ENCODE results near the gene POC5. TPM values are rescaled to one million over a fixed set of nuclear protein-coding genes. Genes with fewer than 3 reads are reported as not detected.

POC5 gene
- polyA plus RNA-seq, 1 donor from 2014 or later: 14.3 TPM

GRCh38 chr5:75659791-75660450, 57.3 kb downstream of the POC5 start:
- H3K4me3 Mint-ChIP-seq: no peak overlapping the region

DNA sequence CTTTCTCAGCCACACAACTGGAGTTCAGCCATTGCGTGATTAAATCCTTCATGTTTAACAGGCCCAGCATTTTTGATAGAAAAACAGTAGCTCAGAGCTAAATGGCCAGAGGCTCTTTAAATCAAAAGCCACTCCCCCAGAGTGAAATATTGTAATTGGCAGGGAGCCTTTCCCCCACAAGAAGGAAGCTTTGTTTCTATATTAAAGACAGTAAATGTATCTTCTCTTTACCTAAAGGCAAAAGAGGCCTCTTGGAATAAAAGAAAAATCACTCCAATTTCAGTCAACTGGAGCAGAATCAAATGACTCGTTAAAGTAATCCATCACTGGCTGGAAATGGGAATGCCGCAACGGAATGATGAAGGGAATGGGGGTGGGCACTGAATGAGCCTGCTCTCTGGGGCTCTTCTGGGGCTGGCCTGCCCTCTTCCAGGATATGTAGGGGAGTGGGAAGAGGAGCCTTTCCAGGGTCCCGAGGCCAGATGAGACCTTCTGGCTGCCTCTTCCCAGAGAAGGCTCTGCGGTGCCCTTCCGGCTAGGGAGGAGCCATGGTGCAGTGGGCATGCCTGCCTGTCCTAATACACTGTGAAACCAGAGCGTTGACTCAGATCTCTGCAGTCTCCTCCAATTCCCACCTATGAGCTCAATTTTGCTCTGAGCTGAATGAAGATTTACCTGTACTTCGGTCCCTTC, 60.8 kb downstream of the POC5 start:
- Mint-ChIP-seq H3K36me3 (no peaks in the 10 kb centered on the region), H3K27ac (no peak overlapping the region), H3K9me3 (no peaks in the 10 kb centered on the region), H3K27me3 (peaks cover 3% of the 10 kb centered on the region), H3K4me3 (peak overlapping the region in 1 of 4 donors; percentile 2), H3K4me1 (peaks cover 0 to 2% (median 0%) of the 10 kb centered on the region in 3 donors)

More at GRCh38 chr5:75659791-75660450, 57.3 kb downstream of the POC5 start:
- peak overlapping the region in 1 of 3 donors; percentile 57 for H3K27ac Mint-ChIP-seq
- H3K36me3 Mint-ChIP-seq: no peaks in the 10 kb centered on the region
- H3K9me3 Mint-ChIP-seq: no peaks in the 10 kb centered on the region
- peaks cover 2% of the 10 kb centered on the region for H3K27me3 Mint-ChIP-seq
- peaks cover 0 to 2% (median 0%) of the 10 kb centered on the region in 3 donors for H3K4me1 Mint-ChIP-seq

DNA sequence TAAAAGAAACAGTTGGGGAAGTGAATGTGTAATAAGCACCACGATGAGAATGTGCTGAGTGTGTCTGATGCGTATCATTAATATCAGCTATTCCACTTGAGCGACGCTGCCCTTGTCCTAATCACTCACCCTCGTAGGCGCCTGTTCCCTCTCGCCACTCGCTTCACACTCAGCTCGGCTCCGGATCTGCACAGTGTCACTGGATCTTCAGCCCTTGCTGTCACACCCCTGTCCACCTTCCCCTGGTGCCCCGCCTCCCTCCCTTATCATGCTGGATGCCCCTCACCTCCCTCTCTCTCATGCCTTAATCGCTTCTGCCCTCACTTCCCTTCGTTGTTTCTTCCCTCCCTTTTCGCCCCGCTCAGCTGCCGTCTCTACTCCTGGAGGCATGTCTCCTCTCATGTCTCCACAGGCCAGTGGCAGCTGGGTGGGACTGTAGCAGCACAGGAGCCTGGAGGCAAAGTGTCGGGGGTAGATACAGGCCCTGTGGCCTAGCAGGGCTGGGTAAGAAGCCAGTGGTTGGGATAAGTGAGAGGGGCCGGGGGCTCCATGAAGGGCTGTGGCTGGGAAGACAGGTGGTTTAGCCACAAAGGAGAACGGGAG, 62.4 kb downstream of the POC5 start:
- H3K36me3 Mint-ChIP-seq: no peaks in the 10 kb centered on the region
- no peak overlapping the region for H3K27ac Mint-ChIP-seq
- peaks cover 3% of the 10 kb centered on the region for H3K27me3 Mint-ChIP-seq
- H3K4me1 Mint-ChIP-seq: no peaks in the 10 kb centered on the region
- no peak overlapping the region for H3K4me3 Mint-ChIP-seq
- H3K9me3 Mint-ChIP-seq: no peaks in the 10 kb centered on the region

DNA sequence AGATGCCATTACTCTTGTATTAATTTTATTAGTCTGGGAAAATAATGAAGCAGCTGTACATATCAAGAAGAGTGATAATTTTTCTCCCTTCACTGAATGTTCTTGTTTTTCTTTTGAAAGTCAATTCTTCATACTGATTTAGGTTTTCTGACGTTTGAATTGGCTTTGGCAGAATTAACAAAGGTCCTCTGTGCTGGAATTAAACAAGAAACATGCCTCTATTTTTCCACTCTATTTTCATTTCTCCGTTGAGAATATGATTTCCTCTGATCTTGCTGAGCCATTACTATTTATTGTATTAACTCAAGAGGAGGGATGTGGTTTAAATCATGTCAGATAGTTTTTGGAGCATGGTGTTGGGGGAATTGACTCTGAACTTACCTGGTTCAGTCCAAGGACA, 63.7 kb downstream of the POC5 start:
- Mint-ChIP-seq H3K4me3 (no peak overlapping the region), H3K9me3 (no peaks in the 10 kb centered on the region), H3K36me3 (no peaks in the 10 kb centered on the region), H3K27ac (no peak overlapping the region), H3K4me1 (no peaks in the 10 kb centered on the region), H3K27me3 (peaks cover 3% of the 10 kb centered on the region)

GRCh38 chr5:75651575-75652238, 65.5 kb downstream of the POC5 start:
- Mint-ChIP-seq H3K27me3 (peaks cover 1% of the 10 kb centered on the region), H3K36me3 (no peaks in the 10 kb centered on the region), H3K9me3 (peaks cover 0 to 2% (median 0%) of the 10 kb centered on the region in 3 donors), H3K4me3 (no peak overlapping the region), H3K4me1 (peaks cover 0 to 2% (median 0%) of the 10 kb centered on the region in 3 donors), H3K27ac (peak overlapping the region in 1 of 3 donors; percentile 41)

- no peaks in the 10 kb centered on the region for H3K36me3 Mint-ChIP-seq
- H3K27ac Mint-ChIP-seq: no peak overlapping the region
- H3K27me3 Mint-ChIP-seq: no peaks in the 10 kb centered on the region
- no peak overlapping the region for H3K4me3 Mint-ChIP-seq
- peaks cover 0 to 2% (median 0%) of the 10 kb centered on the region in 3 donors for H3K4me1 Mint-ChIP-seq
- peaks cover 0 to 2% (median 0%) of the 10 kb centered on the region in 3 donors for H3K9me3 Mint-ChIP-seq
Observed at GRCh38 chr5:75648712-75649111, 68.5 kb downstream of the POC5 start.

- no peak overlapping the region for H3K27ac Mint-ChIP-seq
- no peaks in the 10 kb centered on the region for H3K36me3 Mint-ChIP-seq
- H3K9me3 Mint-ChIP-seq: peaks cover 0 to 2% (median 2%) of the 10 kb centered on the region in 3 donors
- no peak overlapping the region for H3K4me3 Mint-ChIP-seq
- H3K4me1 Mint-ChIP-seq: no peaks in the 10 kb centered on the region
- H3K27me3 Mint-ChIP-seq: no peaks in the 10 kb centered on the region
Observed at GRCh38 chr5:75640826-75641225, 76.4 kb downstream of the POC5 start.

DNA sequence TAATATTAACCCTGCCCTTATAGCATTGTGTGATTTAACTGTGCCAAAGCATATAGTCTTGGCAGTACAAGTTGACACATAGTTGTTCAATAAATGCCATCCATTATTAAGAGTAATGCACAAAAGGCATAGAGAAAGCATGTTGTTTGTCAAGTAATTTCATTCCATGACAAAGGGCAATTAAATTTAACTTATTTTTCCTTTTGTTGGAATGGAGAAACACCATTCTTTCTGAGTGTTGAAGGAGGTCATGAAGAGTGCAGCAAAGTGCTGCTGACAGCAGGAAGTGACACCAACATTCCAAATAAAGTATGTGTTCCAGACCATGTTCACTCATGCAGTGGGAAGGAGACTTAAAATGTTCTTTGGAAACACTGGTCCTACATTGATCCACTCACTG, 76.8 kb downstream of the POC5 start:
- no peaks in the 10 kb centered on the region for H3K36me3 Mint-ChIP-seq
- H3K4me3 Mint-ChIP-seq: no peak overlapping the region
- H3K9me3 Mint-ChIP-seq: peaks cover 0 to 2% (median 2%) of the 10 kb centered on the region in 3 donors
- H3K4me1 Mint-ChIP-seq: no peaks in the 10 kb centered on the region
- H3K27ac Mint-ChIP-seq: no peak overlapping the region
- H3K27me3 Mint-ChIP-seq: no peaks in the 10 kb centered on the region

- H3K4me1 Mint-ChIP-seq: no peaks in the 10 kb centered on the region
- H3K27ac Mint-ChIP-seq: no peak overlapping the region
- peaks cover 0 to 2% (median 2%) of the 10 kb centered on the region in 3 donors for H3K9me3 Mint-ChIP-seq
- no peaks in the 10 kb centered on the region for H3K27me3 Mint-ChIP-seq
- H3K36me3 Mint-ChIP-seq: no peaks in the 10 kb centered on the region
- no peak overlapping the region for H3K4me3 Mint-ChIP-seq
Observed at GRCh38 chr5:75639535-75640311, 77.5 kb downstream of the POC5 start.

- Mint-ChIP-seq H3K9me3 (peaks cover 0 to 4% (median 2%) of the 10 kb centered on the region in 3 donors), H3K4me1 (no peaks in the 10 kb centered on the region), H3K27ac (no peak overlapping the region), H3K36me3 (no peaks in the 10 kb centered on the region), H3K27me3 (no peaks in the 10 kb centered on the region), H3K4me3 (no peak overlapping the region)
Observed at GRCh38 chr5:75637949-75638348, 79.3 kb downstream of the POC5 start.

DNA sequence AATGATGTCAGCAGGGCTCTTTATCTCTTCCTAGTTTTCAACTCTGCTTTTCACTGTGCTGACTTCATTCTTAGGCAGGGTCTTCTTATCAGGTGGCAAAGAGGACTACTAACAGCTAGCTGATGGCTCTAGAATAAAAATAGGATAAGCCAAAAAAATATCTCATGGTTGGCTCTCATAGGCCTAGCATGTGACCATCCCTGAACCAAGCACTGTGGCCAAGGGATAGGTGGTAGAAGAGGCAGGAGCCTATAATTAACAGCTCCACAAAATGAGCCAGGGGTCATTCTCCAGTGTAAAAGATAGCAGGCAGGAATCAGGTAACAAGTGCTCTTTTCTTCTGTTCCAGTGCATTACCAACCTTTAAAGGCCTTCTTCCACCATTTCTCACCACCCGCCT, 84.9 kb downstream of the POC5 start:
- Mint-ChIP-seq H3K27me3 (no peaks in the 10 kb centered on the region), H3K4me3 (no peak overlapping the region), H3K36me3 (no peaks in the 10 kb centered on the region), H3K9me3 (peaks cover 0 to 2% (median 2%) of the 10 kb centered on the region in 3 donors), H3K4me1 (no peaks in the 10 kb centered on the region), H3K27ac (no peak overlapping the region)

GRCh38 chr5:75630875-75631274, 86.4 kb downstream of the POC5 start:
- no peaks in the 10 kb centered on the region for H3K36me3 Mint-ChIP-seq
- no peak overlapping the region for H3K4me3 Mint-ChIP-seq
- peaks cover 0 to 2% (median 0%) of the 10 kb centered on the region in 3 donors for H3K9me3 Mint-ChIP-seq
- no peaks in the 10 kb centered on the region for H3K27me3 Mint-ChIP-seq
- H3K27ac Mint-ChIP-seq: no peak overlapping the region
- no peaks in the 10 kb centered on the region for H3K4me1 Mint-ChIP-seq

- Mint-ChIP-seq H3K36me3 (no peaks in the 10 kb centered on the region), H3K27me3 (no peaks in the 10 kb centered on the region), H3K9me3 (no peaks in the 10 kb centered on the region), H3K27ac (no peak overlapping the region), H3K4me3 (no peak overlapping the region), H3K4me1 (no peaks in the 10 kb centered on the region)
Observed at GRCh38 chr5:75627801-75628200, 89.4 kb downstream of the POC5 start.

DNA sequence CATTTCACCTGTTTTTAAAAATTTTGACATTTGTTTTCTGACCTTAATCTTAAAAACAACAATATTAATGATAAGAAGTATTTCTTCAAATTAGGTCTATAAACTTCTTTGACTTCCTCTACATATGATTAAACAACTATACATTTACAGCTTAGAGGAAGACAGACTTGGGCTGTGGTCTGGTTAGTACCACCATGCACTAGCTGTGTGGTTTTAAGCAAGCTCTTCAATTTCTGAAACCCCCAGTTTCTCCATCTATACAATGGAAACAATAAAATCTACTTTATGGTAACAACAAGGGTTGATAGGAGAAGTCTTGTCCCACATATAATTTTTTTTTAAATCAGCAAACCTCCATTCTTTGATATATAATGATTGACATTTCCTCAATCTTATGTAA, 90.3 kb downstream of the POC5 start:
- Mint-ChIP-seq H3K36me3 (no peaks in the 10 kb centered on the region), H3K4me1 (no peaks in the 10 kb centered on the region), H3K27me3 (no peaks in the 10 kb centered on the region), H3K9me3 (no peaks in the 10 kb centered on the region), H3K27ac (no peak overlapping the region), H3K4me3 (no peak overlapping the region)
